Measurements from ENCODE around the gene WDR38. TPM values are rescaled to one million over a fixed set of nuclear protein-coding genes. Genes with fewer than 3 reads are reported as not detected.
A peak's percentile ranks its signal among the peaks of the same experiment; 100 is the strongest.

WDR38 gene
- total and polyA plus RNA-seq, 9 of the 15 experiments (the other 6 are each of a cell fraction or from before 2014, with no cell fraction given) = not detected

DNA sequence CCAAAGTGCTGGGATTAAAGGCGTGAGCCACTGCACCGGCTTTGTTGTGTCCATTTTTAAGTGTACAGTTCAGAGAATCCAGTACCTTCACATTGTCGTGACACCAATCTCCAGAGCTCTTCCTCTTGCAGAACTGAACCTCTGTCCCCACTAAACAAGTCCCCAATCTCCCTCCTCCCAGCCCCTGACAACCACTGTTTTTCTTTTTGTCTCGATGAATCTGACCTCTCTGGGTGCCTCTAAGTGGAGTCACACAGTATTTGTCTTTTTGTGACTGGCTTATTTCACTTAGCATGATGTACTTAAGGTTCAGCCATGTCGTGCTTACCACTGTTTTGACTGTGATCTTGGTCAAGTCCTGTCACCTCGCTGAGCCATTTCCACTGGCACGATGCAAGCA is 1.6 kb downstream of the WDR38 start:
- in situ Hi-C loops (cut with MboI) (loop anchor here (5.0 kb wide), 2 partner anchors 83 to 517 kb away; partner anchors contain the start of gene NR6A1), intact Hi-C loops (cut with micrococcal nuclease) (loop anchor here (5.0 kb wide), 3 partner anchors 37 to 517 kb away; no protein-coding TSS in a partner anchor)
- H3K9me1 ChIP-seq (ENCODE audit: control insufficient read depth, insufficient read depth, low read length) = peaks cover 14% of the 10 kb centered on the region
- 20% methylated on average over 7 of the region's 7 CpGs for WGBS (ENCODE audit: insufficient coverage, low coverage, missing lambda C conversion rate)
- peaks cover 37% of the 10 kb centered on the region for H4K20me1 ChIP-seq (replicated peaks; ENCODE audit: control insufficient read depth, insufficient read depth, low read length)
- H3K36me3 ChIP-seq (ENCODE audit: control insufficient read depth, insufficient read depth, low read length) = peaks cover 37% of the 10 kb centered on the region
- H3K9ac ChIP-seq (ENCODE audit: insufficient read depth in 1 of 2, low read depth in 2 of 2, low read length in 2 of 2) = no peak overlapping the region
- TF ChIP-seq ZNF263 (CRISPR knock-in tag; IDR thresholded peaks at IDR 0.05; ENCODE audit: borderline replicate concordance) = peak; percentile 64; the same call in 1 of the 2 replicates
- TF ChIP-seq HOXB6 (CRISPR knock-in tag; IDR thresholded peaks at IDR 0.05; ENCODE audit: borderline replicate concordance) = no peak
- H3K9me3 ChIP-seq (replicated peaks; ENCODE audit: control insufficient read depth, insufficient read depth, low read depth, low read length) = no peaks in the 10 kb centered on the region
- CTCF ChIA-PET (ENCODE audit: low intra/inter-chr PET ratio) = interaction anchor here (6.3 kb wide), 1 partner anchor 82 kb away, joined by 209 read pairs; the partner anchor contains the start of gene NR6A1
- BruUV-seq (replicated peaks) = no TSS peak
- H2AFZ ChIP-seq (ENCODE audit: low read depth, low read length) = no peak overlapping the region
- peaks cover 5 to 65% of the 10 kb centered on the region in 2 experiments; a peak in 4 of 5 replicates for H3K4me1 ChIP-seq (replicated peaks in 1 of 2; ENCODE audit: control insufficient read depth in 2 of 2, insufficient read depth in 2 of 2, low read length in 2 of 2)
- H3K4me3 ChIP-seq = no peak overlapping the region
- ATAC-seq (no peak), DNase-seq (ENCODE audit: extremely low read depth in 1 of 4, low spot score in 3 of 4) (no peak), FAIRE-seq (peak; percentile 69)
- POLR2A ChIA-PET = interaction anchor here (0.6 to 5.1 kb wide), 7 partner anchors 12 to 112 kb away, joined by 3 to 64 read pairs (median 3); partner anchors contain the start of genes NR6A1 and OLFML2A
- no peaks in the 10 kb centered on the region for H3K27me3 ChIP-seq (ENCODE audit: control insufficient read depth in 2 of 2, insufficient read depth in 2 of 2, low read length in 2 of 2)
- peaks cover 19% of the 10 kb centered on the region for H3K79me2 ChIP-seq (ENCODE audit: control insufficient read depth, insufficient read depth, low read length)
- no peak overlapping the region for H3K4me2 ChIP-seq (ENCODE audit: insufficient read depth, low read length)
- 0 out of 3 replicates have a peak overlapping the region, but pooled peaks have one; percentile 0 for H3K27ac ChIP-seq (ENCODE audit: extremely low read depth, low read depth, low read length)

DNA sequence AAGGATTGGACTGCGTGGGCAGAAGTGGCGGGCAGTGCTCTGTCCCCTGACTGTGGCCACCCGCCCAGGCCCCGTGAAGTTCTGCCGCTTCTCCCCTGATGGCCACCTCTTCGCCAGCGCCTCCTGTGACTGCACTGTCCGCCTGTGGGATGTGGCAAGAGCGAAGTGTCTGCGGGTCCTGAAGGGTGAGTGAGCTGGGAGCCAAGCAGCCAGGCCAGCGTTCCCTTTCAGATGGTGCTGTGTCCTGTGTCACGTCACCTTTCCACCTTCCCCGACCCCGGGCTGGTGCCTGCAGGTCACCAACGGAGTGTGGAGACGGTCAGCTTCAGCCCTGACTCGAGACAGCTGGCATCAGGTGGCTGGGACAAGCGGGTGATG is 2.3 kb downstream of the WDR38 start:
- H4K20me1 ChIP-seq (replicated peaks; ENCODE audit: control insufficient read depth, insufficient read depth, low read length) = peaks cover 45% of the 10 kb centered on the region
- 78% methylated on average over 16 of the region's 18 CpGs for WGBS (ENCODE audit: insufficient coverage, low coverage, missing lambda C conversion rate)
- H3K4me1 ChIP-seq (replicated peaks in 1 of 2; ENCODE audit: control insufficient read depth in 2 of 2, insufficient read depth in 2 of 2, low read length in 2 of 2) = peaks cover 12 to 70% of the 10 kb centered on the region in 2 experiments; a peak in 4 of 5 replicates
- H3K4me2 ChIP-seq (ENCODE audit: insufficient read depth, low read length) = no peak overlapping the region
- ChIA-PET POLR2A (interaction anchor here (0.7 to 5.1 kb wide), 10 partner anchors 9 to 112 kb away, joined by 3 to 64 read pairs (median 4); partner anchors contain the start of genes NR6A1 and OLFML2A), CTCF (ENCODE audit: low intra/inter-chr PET ratio) (interaction anchor here (6.3 kb wide), 1 partner anchor 82 kb away, joined by 209 read pairs; the partner anchor contains the start of gene NR6A1)
- H2AFZ ChIP-seq (ENCODE audit: low read depth, low read length) = no peak overlapping the region
- FAIRE-seq = no peak
- BruUV-seq (replicated peaks) = no TSS peak
- peak overlapping the region in 1 of 2 experiments; percentile 61; a peak in 2 of 4 replicates for H3K9ac ChIP-seq (ENCODE audit: insufficient read depth in 1 of 2, low read depth in 2 of 2, low read length in 2 of 2)
- H3K9me3 ChIP-seq (replicated peaks; ENCODE audit: control insufficient read depth, insufficient read depth, low read depth, low read length) = no peaks in the 10 kb centered on the region
- no peak overlapping the region for H3K27ac ChIP-seq (ENCODE audit: extremely low read depth, low read depth, low read length)
- H3K9me1 ChIP-seq (ENCODE audit: control insufficient read depth, insufficient read depth, low read length) = peaks cover 15% of the 10 kb centered on the region
- H3K36me3 ChIP-seq (ENCODE audit: control insufficient read depth, insufficient read depth, low read length) = peaks cover 45% of the 10 kb centered on the region
- ATAC-seq = no peak
- H3K27me3 ChIP-seq (ENCODE audit: control insufficient read depth in 2 of 2, insufficient read depth in 2 of 2, low read length in 2 of 2) = no peaks in the 10 kb centered on the region
- no peak for DNase-seq (ENCODE audit: extremely low read depth in 1 of 4, low spot score in 3 of 4)
- in situ Hi-C loops (cut with MboI) (no loop called here), intact Hi-C loops (cut with micrococcal nuclease) (loop anchor here (5.0 kb wide), 1 partner anchor 37 kb away; no protein-coding TSS in a partner anchor)
- no peak overlapping the region for H3K4me3 ChIP-seq
- H3K79me2 ChIP-seq (ENCODE audit: control insufficient read depth, insufficient read depth, low read length) = peaks cover 26% of the 10 kb centered on the region
- no peak for TF ChIP-seq ERF (CRISPR knock-in tag; IDR thresholded peaks at IDR 0.05)
- TF ChIP-seq RBBP5 (IDR thresholded peaks at IDR 0.05; ENCODE audit: borderline replicate concordance, insufficient read depth, low read length, poor library complexity, severe bottlenecking) = no peak
- no peak for TF ChIP-seq THRAP3 (IDR thresholded peaks at IDR 0.05; ENCODE audit: borderline replicate concordance)
- TF ChIP-seq RBM22 (IDR thresholded peaks at IDR 0.05; ENCODE audit: low read depth, low read length, poor library complexity, severe bottlenecking) = peak; percentile 72
- no peak for TF ChIP-seq U2AF2 (optimal IDR thresholded peaks at IDR 0.05; ENCODE audit: low read depth, low read length)
- no peak for TF ChIP-seq ZBTB26 (CRISPR knock-in tag; IDR thresholded peaks at IDR 0.05)
- TF ChIP-seq, protein P1, sequence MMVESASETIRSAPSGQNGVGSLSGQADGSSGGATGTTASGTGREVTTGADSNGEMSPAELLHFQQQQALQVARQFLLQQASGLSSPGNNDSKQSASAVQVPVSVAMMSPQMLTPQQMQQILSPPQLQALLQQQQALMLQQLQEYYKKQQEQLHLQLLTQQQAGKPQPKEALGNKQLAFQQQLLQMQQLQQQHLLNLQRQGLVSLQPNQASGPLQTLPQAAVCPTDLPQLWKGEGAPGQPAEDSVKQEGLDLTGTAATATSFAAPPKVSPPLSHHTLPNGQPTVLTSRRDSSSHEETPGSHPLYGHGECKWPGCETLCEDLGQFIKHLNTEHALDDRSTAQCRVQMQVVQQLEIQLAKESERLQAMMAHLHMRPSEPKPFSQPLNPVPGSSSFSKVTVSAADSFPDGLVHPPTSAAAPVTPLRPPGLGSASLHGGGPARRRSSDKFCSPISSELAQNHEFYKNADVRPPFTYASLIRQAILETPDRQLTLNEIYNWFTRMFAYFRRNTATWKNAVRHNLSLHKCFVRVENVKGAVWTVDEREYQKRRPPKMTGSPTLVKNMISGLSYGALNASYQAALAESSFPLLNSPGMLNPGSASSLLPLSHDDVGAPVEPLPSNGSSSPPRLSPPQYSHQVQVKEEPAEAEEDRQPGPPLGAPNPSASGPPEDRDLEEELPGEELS (CRISPR knock-in tag; IDR thresholded peaks at IDR 0.05; ENCODE audit: borderline replicate concordance) = peak; percentile 37; the same call in 1 of the 2 replicates
- TF ChIP-seq TOE1 (IDR thresholded peaks at IDR 0.05; ENCODE audit: borderline replicate concordance) = no peak
- no peak for TF ChIP-seq TOE1 (CRISPR knock-in tag; IDR thresholded peaks at IDR 0.05; ENCODE audit: borderline replicate concordance, low read depth)

Measured in K562 (cell line).